Measurements from ENCODE around the gene YWHAE. TPM values are rescaled to one million over a fixed set of nuclear protein-coding genes. Genes with fewer than 3 reads are reported as not detected.
"Not testable (repeated sequence)": the region's sequence is repeated elsewhere in the genome, so short reads cannot be mapped to it uniquely, and the experiment has no call there.

Gene YWHAE
- total RNA-seq, 1 donor from 2014 or later, result 444 TPM

DNA sequence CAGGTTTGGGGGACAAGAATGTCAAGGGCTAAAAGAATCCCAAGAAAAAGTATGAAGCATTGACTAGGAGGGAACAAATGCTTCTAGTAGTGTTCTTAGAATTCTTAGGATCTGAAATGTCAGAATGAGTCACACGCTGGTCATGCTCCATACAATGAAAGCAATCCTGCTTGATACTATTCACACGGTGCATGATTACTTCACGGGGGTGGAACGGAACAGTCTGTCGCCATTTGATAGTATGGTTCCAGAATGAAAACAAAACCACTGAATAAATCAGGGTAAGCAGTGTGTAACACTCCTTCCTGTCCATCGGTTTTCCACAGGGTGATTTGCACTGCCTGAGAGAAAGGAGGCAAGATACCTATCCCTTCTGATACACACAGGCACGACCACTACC lies 22.9 kb upstream of the YWHAE start:
- no peak for DNase-seq (ENCODE audit: low spot score)
- Mint-ChIP-seq H3K36me3 (ENCODE audit: low read depth) (peaks cover 30% of the 10 kb centered on the region), H3K9me3 (no peaks in the 10 kb centered on the region), H3K27me3 (ENCODE audit: insufficient read depth) (no peaks in the 10 kb centered on the region), H3K27ac (peak overlapping the region; percentile 65), H3K4me3 (no peak overlapping the region), H3K4me1 (ENCODE audit: low read depth) (peaks cover 20% of the 10 kb centered on the region)
- intact Hi-C loops (cut with micrococcal nuclease), result no loop called here

- H3K36me3 Mint-ChIP-seq (ENCODE audit: low read depth), result peaks cover 31% of the 10 kb centered on the region
Measured at GRCh38 chr17:1421470-1421869, 21.4 kb upstream of the YWHAE start.

DNA sequence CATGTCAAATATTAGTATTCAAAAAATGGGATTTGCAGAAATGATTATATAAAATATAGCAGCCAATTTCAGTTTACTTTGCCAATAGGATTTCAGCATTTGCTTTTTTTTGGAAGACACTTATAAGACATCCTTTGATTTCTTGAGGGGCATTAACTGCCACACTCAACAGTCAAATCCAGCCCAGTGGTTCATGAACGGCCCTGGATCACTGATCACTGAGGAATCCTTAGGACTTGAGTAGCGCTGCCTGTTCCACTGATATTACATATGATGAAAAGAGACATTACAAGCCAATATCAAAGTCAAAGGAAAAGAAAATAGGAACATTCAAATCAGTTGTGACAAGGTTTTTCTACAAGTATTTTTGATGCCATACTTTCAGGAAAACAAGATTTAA lies 21.0 kb upstream of the YWHAE start:
- DNase-seq (ENCODE audit: low spot score), result no peak
- Mint-ChIP-seq H3K4me3 (no peak overlapping the region), H3K9me3 (no peaks in the 10 kb centered on the region), H3K36me3 (ENCODE audit: low read depth) (peaks cover 29% of the 10 kb centered on the region), H3K4me1 (ENCODE audit: low read depth) (peaks cover 18% of the 10 kb centered on the region), H3K27ac (no peak overlapping the region), H3K27me3 (ENCODE audit: insufficient read depth) (no peaks in the 10 kb centered on the region)
- intact Hi-C loops (cut with micrococcal nuclease), result no loop called here

More at GRCh38 chr17:1421470-1421869, 21.4 kb upstream of the YWHAE start:
- H3K4me1 Mint-ChIP-seq (ENCODE audit: low read depth), result peaks cover 20% of the 10 kb centered on the region
- no peak for DNase-seq (ENCODE audit: low spot score)
- H3K27me3 Mint-ChIP-seq (ENCODE audit: insufficient read depth), result no peaks in the 10 kb centered on the region
- intact Hi-C loops (cut with micrococcal nuclease), result no loop called here
- H3K9me3 Mint-ChIP-seq, result no peaks in the 10 kb centered on the region
- H3K4me3 Mint-ChIP-seq, result no peak overlapping the region
- no peak overlapping the region for H3K27ac Mint-ChIP-seq

- Mint-ChIP-seq H3K4me1 (ENCODE audit: low read depth) (peaks cover 12% of the 10 kb centered on the region), H3K36me3 (ENCODE audit: low read depth) (peaks cover 27% of the 10 kb centered on the region), H3K4me3 (no peak overlapping the region), H3K27me3 (ENCODE audit: insufficient read depth) (no peaks in the 10 kb centered on the region), H3K27ac (no peak overlapping the region), H3K9me3 (no peaks in the 10 kb centered on the region)
- DNase-seq (ENCODE audit: low spot score), result no peak
- intact Hi-C loops (cut with micrococcal nuclease), result no loop called here
Measured at GRCh38 chr17:1420163-1420562, 20.1 kb upstream of the YWHAE start.

GRCh38 chr17:1418476-1418875 lies 18.5 kb upstream of the YWHAE start:
- intact Hi-C loops (cut with micrococcal nuclease); H3K27ac Mint-ChIP-seq; H3K4me3 Mint-ChIP-seq; H3K9me3 Mint-ChIP-seq; DNase-seq (ENCODE audit: low spot score); H3K27me3 Mint-ChIP-seq (ENCODE audit: insufficient read depth): not testable (repeated sequence)
- peaks cover 10% of the 10 kb centered on the region for H3K4me1 Mint-ChIP-seq (ENCODE audit: low read depth)
- peaks cover 21% of the 10 kb centered on the region for H3K36me3 Mint-ChIP-seq (ENCODE audit: low read depth)

DNA sequence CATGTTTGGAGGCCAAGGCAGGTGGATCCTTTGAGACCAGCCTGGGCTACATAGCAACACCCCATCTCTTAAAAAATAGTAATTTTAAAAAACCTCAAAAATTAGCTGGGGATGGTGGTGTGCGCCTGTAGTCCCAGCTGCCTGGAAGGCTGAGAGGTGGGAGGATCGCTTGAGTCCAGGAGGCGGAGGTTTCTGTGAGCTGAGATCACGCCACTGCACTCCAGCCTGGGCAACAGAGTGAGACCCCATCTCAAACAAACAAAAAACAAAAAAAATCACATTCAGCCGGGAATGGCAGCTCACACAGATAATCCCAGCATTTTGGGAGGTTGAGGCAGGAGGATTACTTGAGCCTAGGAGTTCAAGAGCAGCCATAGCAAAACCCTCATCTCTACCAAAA lies 16.4 kb upstream of the YWHAE start:
- Mint-ChIP-seq H3K27ac (no peak overlapping the region), H3K36me3 (ENCODE audit: low read depth) (peaks cover 10% of the 10 kb centered on the region), H3K27me3 (ENCODE audit: insufficient read depth) (no peaks in the 10 kb centered on the region), H3K4me3 (no peak overlapping the region), H3K9me3 (no peaks in the 10 kb centered on the region), H3K4me1 (ENCODE audit: low read depth) (no peaks in the 10 kb centered on the region)
- intact Hi-C loops (cut with micrococcal nuclease), result no loop called here
- DNase-seq (ENCODE audit: low spot score), result no peak

DNA sequence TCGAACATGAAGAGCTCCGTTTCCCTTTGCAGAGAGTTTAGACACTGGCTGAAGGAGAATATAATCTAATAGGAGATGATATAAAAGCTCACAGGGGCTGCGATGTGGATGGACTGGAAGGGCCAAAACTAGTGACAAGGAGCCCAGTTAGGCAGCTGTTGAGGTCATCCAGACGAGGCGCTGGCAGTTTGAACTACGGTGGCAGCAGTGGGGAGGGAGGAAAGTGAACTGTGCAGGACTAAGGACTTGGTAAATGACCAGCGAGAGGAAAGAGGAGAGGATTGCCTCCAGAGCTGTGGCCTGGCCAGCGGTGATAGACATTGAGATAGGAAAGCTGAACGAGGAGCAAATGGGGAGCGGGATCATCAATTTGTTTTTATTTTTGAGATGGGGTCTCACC lies 14.6 kb upstream of the YWHAE start:
- Mint-ChIP-seq H3K36me3 (ENCODE audit: low read depth) (peaks cover 6% of the 10 kb centered on the region), H3K27ac (no peak overlapping the region), H3K4me1 (ENCODE audit: low read depth) (no peaks in the 10 kb centered on the region), H3K9me3 (no peaks in the 10 kb centered on the region), H3K27me3 (ENCODE audit: insufficient read depth) (no peaks in the 10 kb centered on the region), H3K4me3 (no peak overlapping the region)
- DNase-seq (ENCODE audit: low spot score), result no peak
- intact Hi-C loops (cut with micrococcal nuclease), result no loop called here

- no peak for DNase-seq (ENCODE audit: low spot score)
- Mint-ChIP-seq H3K27me3 (ENCODE audit: insufficient read depth) (no peaks in the 10 kb centered on the region), H3K4me1 (ENCODE audit: low read depth) (no peaks in the 10 kb centered on the region), H3K27ac (no peak overlapping the region), H3K9me3 (no peaks in the 10 kb centered on the region), H3K36me3 (ENCODE audit: low read depth) (peaks cover 6% of the 10 kb centered on the region), H3K4me3 (no peak overlapping the region)
- intact Hi-C loops (cut with micrococcal nuclease), result no loop called here
Measured at GRCh38 chr17:1414001-1414574, 14.1 kb upstream of the YWHAE start.

- no peak overlapping the region for H3K27ac Mint-ChIP-seq
- H3K4me3 Mint-ChIP-seq, result no peak overlapping the region
- H3K27me3 Mint-ChIP-seq (ENCODE audit: insufficient read depth), result no peaks in the 10 kb centered on the region
- DNase-seq (ENCODE audit: low spot score), result no peak
- H3K4me1 Mint-ChIP-seq (ENCODE audit: low read depth), result no peaks in the 10 kb centered on the region
- H3K36me3 Mint-ChIP-seq (ENCODE audit: low read depth), result peaks cover 6% of the 10 kb centered on the region
- H3K9me3 Mint-ChIP-seq, result no peaks in the 10 kb centered on the region
- intact Hi-C loops (cut with micrococcal nuclease), result no loop called here
Measured at GRCh38 chr17:1413281-1413791, 13.3 kb upstream of the YWHAE start.

DNA sequence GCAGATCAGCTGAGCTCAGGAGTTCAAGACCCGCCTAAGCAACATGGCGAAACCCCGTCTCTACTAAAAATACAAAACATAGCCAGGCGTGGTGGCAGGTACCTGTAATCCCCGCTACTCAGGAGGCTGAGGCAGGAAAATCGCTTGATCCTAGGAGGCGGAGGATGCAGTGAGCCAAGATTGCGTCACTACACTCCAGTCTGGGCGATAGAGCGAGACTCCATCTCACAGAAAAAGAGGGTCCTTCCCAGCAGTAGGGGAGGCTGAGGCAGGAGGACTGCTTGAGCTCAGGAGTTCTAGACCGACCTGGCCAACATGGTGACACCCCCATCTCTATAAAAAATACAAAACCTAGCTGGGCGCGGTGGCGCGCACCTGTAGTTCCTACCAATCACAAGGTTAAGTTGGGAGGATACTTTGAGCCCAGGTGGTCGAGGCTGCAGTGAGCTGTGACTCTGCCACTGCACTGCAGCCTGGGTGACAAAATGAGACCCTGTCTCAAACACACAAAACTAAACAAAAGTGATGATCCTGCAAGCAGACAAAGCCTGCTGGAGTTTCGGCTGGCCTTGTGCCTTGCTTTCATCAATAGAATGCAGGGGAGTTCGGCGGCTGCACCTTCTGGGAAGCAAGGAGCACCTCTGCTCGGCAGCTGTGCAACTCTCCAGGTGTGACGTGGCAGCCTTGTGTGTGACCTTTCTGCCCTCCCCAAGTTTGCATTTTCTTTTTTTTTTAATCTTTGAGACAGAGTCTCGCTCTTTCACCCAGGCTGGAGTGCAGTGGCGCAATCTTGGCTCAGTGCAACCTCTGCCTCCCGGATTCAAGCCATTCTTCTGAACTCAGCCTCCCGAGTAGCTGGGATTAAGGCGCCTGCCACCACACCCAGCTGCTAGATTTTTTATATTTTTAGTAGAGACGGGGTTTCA lies 12.4 kb upstream of the YWHAE start:
- DNase-seq (ENCODE audit: low spot score), result no peak
- intact Hi-C loops (cut with micrococcal nuclease), result no loop called here
- no peaks in the 10 kb centered on the region for H3K9me3 Mint-ChIP-seq
- no peaks in the 10 kb centered on the region for H3K27me3 Mint-ChIP-seq (ENCODE audit: insufficient read depth)
- peaks cover 3% of the 10 kb centered on the region for H3K36me3 Mint-ChIP-seq (ENCODE audit: low read depth)
- H3K4me3 Mint-ChIP-seq, result no peak overlapping the region
- H3K27ac Mint-ChIP-seq, result no peak overlapping the region
- no peaks in the 10 kb centered on the region for H3K4me1 Mint-ChIP-seq (ENCODE audit: low read depth)

DNA sequence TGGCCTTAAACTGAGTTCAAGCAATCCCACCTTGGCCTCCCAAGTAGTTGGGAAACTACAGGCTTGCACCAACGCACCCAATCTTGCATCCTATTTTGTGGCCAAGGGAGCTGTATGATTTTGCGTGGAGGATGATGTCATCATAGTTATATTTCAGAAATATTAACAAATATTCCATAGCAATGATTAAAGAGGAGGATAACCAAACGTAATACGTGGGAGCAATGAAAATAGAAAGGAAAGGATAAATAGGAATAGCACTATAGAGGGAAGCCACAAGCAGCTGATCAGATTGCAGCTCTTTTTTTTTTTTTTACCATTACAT lies 2.2 kb upstream of the YWHAE start:
- Mint-ChIP-seq H3K4me3 (no peak overlapping the region), H3K9me3 (no peaks in the 10 kb centered on the region), H3K4me1 (ENCODE audit: low read depth) (peaks cover 16% of the 10 kb centered on the region), H3K27me3 (ENCODE audit: insufficient read depth) (peaks cover 9% of the 10 kb centered on the region), H3K36me3 (ENCODE audit: low read depth) (peaks cover 19% of the 10 kb centered on the region), H3K27ac (no peak overlapping the region)
- no peak for DNase-seq (ENCODE audit: low spot score)
- intact Hi-C loops (cut with micrococcal nuclease), result no loop called here

DNA sequence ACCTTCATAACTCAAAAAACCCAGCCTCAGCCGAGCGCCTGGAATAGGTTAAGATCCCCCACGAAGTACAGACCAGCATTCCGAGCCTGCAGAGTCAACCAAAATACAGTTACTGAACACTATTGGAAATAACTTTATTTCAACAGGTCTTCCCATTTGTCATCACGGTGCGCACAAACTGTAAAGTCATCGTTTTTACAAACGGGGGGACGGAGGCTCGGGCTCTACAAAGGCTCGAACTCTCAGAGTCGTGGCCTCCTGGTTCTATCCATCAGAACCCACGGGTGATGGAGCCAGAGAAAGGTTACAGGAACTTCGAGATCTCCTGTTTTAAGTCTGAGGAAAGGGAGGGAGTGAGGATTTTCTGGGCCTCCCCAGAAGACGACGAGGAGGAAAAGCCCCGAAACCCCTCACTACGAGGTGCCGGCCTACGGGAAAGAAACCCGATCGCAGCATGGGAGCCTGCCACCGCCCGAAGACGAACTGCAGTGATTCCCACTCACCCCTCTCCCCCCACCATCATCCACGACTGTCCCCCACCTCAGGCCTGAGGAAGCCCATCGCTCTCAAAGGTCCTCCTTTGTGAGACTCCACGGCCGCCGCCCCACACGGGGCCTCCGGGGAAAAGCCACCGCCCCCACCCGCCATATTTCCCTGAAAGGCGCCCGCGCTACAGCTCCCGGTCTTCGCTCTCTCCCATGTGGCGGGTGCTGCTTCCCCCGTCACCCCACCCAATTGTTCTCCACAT lies 917 bp downstream of the YWHAE start:
- peak; percentile 56 for DNase-seq (ENCODE audit: low spot score)
- Mint-ChIP-seq H3K27ac (peak overlapping the region; percentile 98), H3K27me3 (ENCODE audit: insufficient read depth) (peaks cover 3% of the 10 kb centered on the region), H3K36me3 (ENCODE audit: low read depth) (peaks cover 26% of the 10 kb centered on the region), H3K4me3 (peak overlapping the region; percentile 97), H3K9me3 (no peaks in the 10 kb centered on the region), H3K4me1 (ENCODE audit: low read depth) (peaks cover 23% of the 10 kb centered on the region)
- intact Hi-C loops (cut with micrococcal nuclease), result loop anchor here (2.0 kb wide), 1 partner anchor 92 kb away; no protein-coding TSS in a partner anchor

DNA sequence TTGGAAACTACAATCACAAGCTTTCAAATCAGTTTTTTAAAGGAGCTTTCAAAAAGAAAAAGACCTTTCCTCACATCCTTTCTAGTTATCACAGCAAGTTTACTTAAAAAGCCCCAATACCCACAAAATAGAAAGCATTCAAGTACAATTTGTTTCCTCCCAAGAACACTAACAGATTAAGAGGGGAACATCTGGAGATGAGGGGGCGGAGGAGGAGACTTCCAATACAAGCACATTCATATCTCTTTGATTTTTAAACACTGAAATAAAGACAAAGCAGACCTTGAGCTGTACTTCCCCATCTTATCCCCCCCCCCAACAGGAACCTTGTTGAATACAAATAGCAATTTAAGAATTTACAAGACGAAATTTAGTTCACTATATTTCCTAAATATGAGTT lies 2.0 kb downstream of the YWHAE start:
- intact Hi-C loops (cut with micrococcal nuclease), result loop anchor here (2.0 kb wide), 1 partner anchor 93 kb away; no protein-coding TSS in a partner anchor
- Mint-ChIP-seq H3K4me1 (ENCODE audit: low read depth) (peaks cover 33% of the 10 kb centered on the region), H3K9me3 (no peaks in the 10 kb centered on the region), H3K27me3 (ENCODE audit: insufficient read depth) (peaks cover 3% of the 10 kb centered on the region), H3K27ac (peak overlapping the region; percentile 98), H3K4me3 (peak overlapping the region; percentile 97), H3K36me3 (ENCODE audit: low read depth) (peaks cover 31% of the 10 kb centered on the region)
- DNase-seq (ENCODE audit: low spot score), result no peak

All from activated T-helper 1 cell treated with anti-CD3 and anti-CD28 coated beads, Interleukin-12 subunit alpha, Interleukin-12 subunit beta, Interleukin-2, Interleukin-4 antibody, amounts not matched to agents 30 ng/mL and 10 ng/mL and 1 ng/mL, durations not matched to agents 14 hours and 24 hours and 36 hours (primary cell).